ENCODE results near the gene ADORA3.
"Not testable (repeated sequence)": the region's sequence is repeated elsewhere in the genome, so short reads cannot be mapped to it uniquely, and the experiment has no call there.

ADORA3 gene

DNA sequence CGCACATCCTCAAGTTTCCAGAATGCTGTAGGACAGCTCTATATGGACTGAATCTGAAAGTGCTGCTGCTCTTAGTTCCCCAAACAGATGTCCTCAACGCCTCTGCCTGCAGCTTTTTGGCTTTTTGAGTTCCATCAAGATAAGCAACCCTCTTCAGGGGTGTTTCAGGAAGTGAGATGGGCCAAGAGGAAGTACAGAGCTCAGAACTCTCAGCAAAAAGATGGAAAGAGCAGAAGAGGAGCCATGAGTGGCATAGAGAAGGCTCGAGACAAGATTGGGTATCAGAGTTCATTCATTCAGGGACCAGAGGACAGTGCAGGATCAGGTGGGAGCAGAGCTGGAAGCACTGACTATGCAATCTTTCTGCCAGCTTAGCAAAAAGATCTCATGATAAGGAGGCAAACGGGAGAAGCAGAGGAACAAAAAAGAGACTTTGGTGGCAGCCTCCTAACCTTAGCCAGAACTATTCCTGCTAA, at the start of gene ADORA3, which contains the start of gene TMIGD3:
Gene ADORA3 (minus strand): TSS at position 49 of the 476 bp plus-strand sequence. CDS start 279 bp downstream, outside the sequence.
Gene TMIGD3 (minus strand): TSS at position 49 of the 476 bp plus-strand sequence. CDS start 279 bp downstream, outside the sequence.
- no peaks in the 10 kb centered on the region for H3K36me3 ChIP-seq (ENCODE audit: insufficient read depth)

DNA sequence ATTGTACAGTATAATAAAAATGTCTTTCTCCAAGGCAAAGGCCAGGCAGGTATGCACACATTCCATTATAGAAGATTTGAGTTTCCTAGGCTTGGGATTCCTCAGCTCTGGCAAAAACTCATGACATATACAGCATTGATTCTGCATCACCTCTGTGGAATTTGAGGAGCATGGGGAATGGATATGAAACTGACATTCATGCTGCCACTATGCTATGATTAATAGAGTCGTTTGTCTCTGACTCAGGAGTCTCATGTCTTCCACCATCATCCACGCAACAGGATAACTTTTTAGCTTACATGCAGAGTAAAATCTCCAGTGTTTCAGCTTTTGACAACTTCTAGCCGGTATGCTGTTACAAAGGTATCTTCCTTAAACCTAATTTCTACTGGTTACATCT, 49.8 kb upstream of the ADORA3 start:
- Histone ChIP-seq H3K9ac (no peak overlapping the region), H3K27ac (no peak overlapping the region), H3K27me3 (ENCODE audit: insufficient read depth, low read depth) (no peaks in the 10 kb centered on the region), H3K79me2 (ENCODE audit: insufficient read depth, low read depth) (no peaks in the 10 kb centered on the region), H4K20me1 (ENCODE audit: insufficient read depth) (no peaks in the 10 kb centered on the region), H3K36me3 (ENCODE audit: insufficient read depth) (no peaks in the 10 kb centered on the region), H2AFZ (ENCODE audit: low read depth) (no peak overlapping the region), H3K4me1 (ENCODE audit: low read depth, poor library complexity, severe bottlenecking) (peaks cover 5% of the 10 kb centered on the region), H3K4me2 (no peak overlapping the region), H3K4me3 (IDR thresholded peaks at IDR 0.05; ENCODE audit: insufficient read depth, low read depth, low read length) (no peak overlapping the region)
- TF ChIP-seq, protein P1, sequence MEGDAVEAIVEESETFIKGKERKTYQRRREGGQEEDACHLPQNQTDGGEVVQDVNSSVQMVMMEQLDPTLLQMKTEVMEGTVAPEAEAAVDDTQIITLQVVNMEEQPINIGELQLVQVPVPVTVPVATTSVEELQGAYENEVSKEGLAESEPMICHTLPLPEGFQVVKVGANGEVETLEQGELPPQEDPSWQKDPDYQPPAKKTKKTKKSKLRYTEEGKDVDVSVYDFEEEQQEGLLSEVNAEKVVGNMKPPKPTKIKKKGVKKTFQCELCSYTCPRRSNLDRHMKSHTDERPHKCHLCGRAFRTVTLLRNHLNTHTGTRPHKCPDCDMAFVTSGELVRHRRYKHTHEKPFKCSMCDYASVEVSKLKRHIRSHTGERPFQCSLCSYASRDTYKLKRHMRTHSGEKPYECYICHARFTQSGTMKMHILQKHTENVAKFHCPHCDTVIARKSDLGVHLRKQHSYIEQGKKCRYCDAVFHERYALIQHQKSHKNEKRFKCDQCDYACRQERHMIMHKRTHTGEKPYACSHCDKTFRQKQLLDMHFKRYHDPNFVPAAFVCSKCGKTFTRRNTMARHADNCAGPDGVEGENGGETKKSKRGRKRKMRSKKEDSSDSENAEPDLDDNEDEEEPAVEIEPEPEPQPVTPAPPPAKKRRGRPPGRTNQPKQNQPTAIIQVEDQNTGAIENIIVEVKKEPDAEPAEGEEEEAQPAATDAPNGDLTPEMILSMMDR (conservative IDR thresholded peaks at IDR 0.05; ENCODE audit: low read depth, low read length): no peak

More for the DNA sequence above, at the start of gene ADORA3, which contains the start of gene TMIGD3:
- H3K4me1 ChIP-seq (ENCODE audit: low read depth, poor library complexity, severe bottlenecking): peaks cover 31% of the 10 kb centered on the region
- no peaks in the 10 kb centered on the region for H3K27me3 ChIP-seq (ENCODE audit: insufficient read depth, low read depth)
- TF ChIP-seq, protein P1 (conservative IDR thresholded peaks at IDR 0.05; ENCODE audit: low read depth, low read length): no peak
- H3K4me3 ChIP-seq (IDR thresholded peaks at IDR 0.05; ENCODE audit: insufficient read depth, low read depth, low read length): no peak within 1 kb of the TSS
- H3K4me2 ChIP-seq: no peak within 1 kb of the TSS
- H3K79me2 ChIP-seq (ENCODE audit: insufficient read depth, low read depth): no peaks in the 10 kb centered on the region
- no peak within 1 kb of the TSS for H2AFZ ChIP-seq (ENCODE audit: low read depth)
- H4K20me1 ChIP-seq (ENCODE audit: insufficient read depth): no peaks in the 10 kb centered on the region
- H3K9ac ChIP-seq: no peak within 1 kb of the TSS
- H3K27ac ChIP-seq: no peak within 1 kb of the TSS

GRCh38 chr1:111552587-111552986, 49.2 kb upstream of the ADORA3 start:
- Histone ChIP-seq H3K36me3 (ENCODE audit: insufficient read depth) (no peaks in the 10 kb centered on the region), H3K4me1 (ENCODE audit: low read depth, poor library complexity, severe bottlenecking) (peaks cover 10% of the 10 kb centered on the region), H3K27ac (no peak overlapping the region), H3K79me2 (ENCODE audit: insufficient read depth, low read depth) (no peaks in the 10 kb centered on the region), H3K4me3 (IDR thresholded peaks at IDR 0.05; ENCODE audit: insufficient read depth, low read depth, low read length) (no peak overlapping the region), H4K20me1 (ENCODE audit: insufficient read depth) (no peaks in the 10 kb centered on the region), H3K9ac (no peak overlapping the region), H3K4me2 (no peak overlapping the region), H3K27me3 (ENCODE audit: insufficient read depth, low read depth) (no peaks in the 10 kb centered on the region), H2AFZ (ENCODE audit: low read depth) (no peak overlapping the region)
- TF ChIP-seq, protein P1 (conservative IDR thresholded peaks at IDR 0.05; ENCODE audit: low read depth, low read length): no peak

- Histone ChIP-seq H3K36me3 (ENCODE audit: insufficient read depth) (no peaks in the 10 kb centered on the region), H3K4me1 (ENCODE audit: low read depth, poor library complexity, severe bottlenecking) (peaks cover 10% of the 10 kb centered on the region), H3K27me3 (ENCODE audit: insufficient read depth, low read depth) (no peaks in the 10 kb centered on the region), H4K20me1 (ENCODE audit: insufficient read depth) (no peaks in the 10 kb centered on the region), H2AFZ (ENCODE audit: low read depth) (no peak overlapping the region), H3K4me2 (no peak overlapping the region), H3K79me2 (ENCODE audit: insufficient read depth, low read depth) (no peaks in the 10 kb centered on the region), H3K9ac (no peak overlapping the region), H3K4me3 (IDR thresholded peaks at IDR 0.05; ENCODE audit: insufficient read depth, low read depth, low read length) (no peak overlapping the region), H3K27ac (no peak overlapping the region)
- TF ChIP-seq, protein P1 (conservative IDR thresholded peaks at IDR 0.05; ENCODE audit: low read depth, low read length): no peak
Measured at GRCh38 chr1:111551623-111552411, 48.4 kb upstream of the ADORA3 start.

GRCh38 chr1:111547786-111548185, 44.4 kb upstream of the ADORA3 start:
- H3K4me2 ChIP-seq; H3K27ac ChIP-seq; H2AFZ ChIP-seq (ENCODE audit: low read depth); H3K9ac ChIP-seq; H3K79me2 ChIP-seq (ENCODE audit: insufficient read depth, low read depth); H3K36me3 ChIP-seq (ENCODE audit: insufficient read depth); H4K20me1 ChIP-seq (ENCODE audit: insufficient read depth); H3K4me3 ChIP-seq (IDR thresholded peaks at IDR 0.05; ENCODE audit: insufficient read depth, low read depth, low read length); H3K27me3 ChIP-seq (ENCODE audit: insufficient read depth, low read depth): not testable (repeated sequence)
- H3K4me1 ChIP-seq (ENCODE audit: low read depth, poor library complexity, severe bottlenecking): peaks cover 10% of the 10 kb centered on the region

Data from KMS-11 (cell line).